Measurements from ENCODE around the gene ADRA2A.

ADRA2A gene

GRCh38 chr10:111084366-111085255, 7.8 kb downstream of the ADRA2A start:
- no peak for DNase-seq

GRCh38 chr10:111085690-111086353, 9.0 kb downstream of the ADRA2A start:
- DNase-seq: no peak

- DNase-seq: no peak
Measured at GRCh38 chr10:111086574-111086973, 9.7 kb downstream of the ADRA2A start.

- no peak for DNase-seq
Measured at GRCh38 chr10:111087331-111087756, 10.5 kb downstream of the ADRA2A start.

- no peak for DNase-seq
Measured at GRCh38 chr10:111087968-111088505, 11.2 kb downstream of the ADRA2A start.

GRCh38 chr10:111089293-111089692, 12.5 kb downstream of the ADRA2A start:
- DNase-seq: no peak

GRCh38 chr10:111091833-111092232, 15.0 kb downstream of the ADRA2A start:
- DNase-seq: no peak

- no peak for DNase-seq
Measured at GRCh38 chr10:111093741-111094380, 17.0 kb downstream of the ADRA2A start.

GRCh38 chr10:111098679-111099437, 22.0 kb downstream of the ADRA2A start:
- no peak for DNase-seq

- DNase-seq: no peak
Measured at GRCh38 chr10:111100198-111100597, 23.4 kb downstream of the ADRA2A start.

GRCh38 chr10:111101796-111102195, 25.0 kb downstream of the ADRA2A start:
- DNase-seq: no peak

GRCh38 chr10:111102359-111102837, 25.6 kb downstream of the ADRA2A start:
- no peak for DNase-seq

GRCh38 chr10:111103196-111103840, 26.5 kb downstream of the ADRA2A start:
- DNase-seq: no peak

GRCh38 chr10:111104811-111105210, 28.0 kb downstream of the ADRA2A start:
- no peak for DNase-seq

- no peak for DNase-seq
Measured at GRCh38 chr10:111106081-111106480, 29.3 kb downstream of the ADRA2A start.

- DNase-seq: no peak
Measured at GRCh38 chr10:111107023-111107422, 30.2 kb downstream of the ADRA2A start.

GRCh38 chr10:111107846-111108245, 31.0 kb downstream of the ADRA2A start:
- no peak for DNase-seq

GRCh38 chr10:111108441-111108840, 31.6 kb downstream of the ADRA2A start:
- no peak for DNase-seq

GRCh38 chr10:111109501-111110242, 32.8 kb downstream of the ADRA2A start:
- DNase-seq: no peak

- no peak for DNase-seq
Measured at GRCh38 chr10:111110771-111111170, 33.9 kb downstream of the ADRA2A start.

- no peak for DNase-seq
Measured at GRCh38 chr10:111112333-111112732, 35.5 kb downstream of the ADRA2A start.
